ENCODE measurements around the gene ZBTB37. TPM values are rescaled to one million over a fixed set of nuclear protein-coding genes. Genes with fewer than 3 reads are reported as not detected.
A peak's percentile ranks its signal among the peaks of the same experiment; 100 is the strongest.
"Not testable (repeated sequence)": the region's sequence is repeated elsewhere in the genome, so short reads cannot be mapped to it uniquely, and the experiment has no call there.

The ZBTB37 gene
- total and polyA plus RNA-seq, 7 donors, result 1.0 to 8.2 (median 5.5) TPM

GRCh38 chr1:173860065-173860464 is 8.1 kb upstream of the ZBTB37 start:
- no peak for DNase-seq
- Histone ChIP-seq H3K4me3 (no peak overlapping the region), H3K9me3 (no peaks in the 10 kb centered on the region), H3K36me3 (ENCODE audit: insufficient read depth in 1 of 2, low read depth in 1 of 2) (peaks cover 4 to 100% of the 10 kb centered on the region in 2 donors), H3K4me1 (peaks cover 4% of the 10 kb centered on the region), H3K27ac (no peak overlapping the region), H3K27me3 (ENCODE audit: insufficient read depth in 3 of 3, low read length in 2 of 3) (no peaks in the 10 kb centered on the region)
- WGBS, 3 donors, result 91 to 97% (median 93%) methylated on average over 1 of the region's 1 CpG
- TF ChIP-seq CTCF (IDR thresholded peaks at IDR 0.05), result no peak
- intact Hi-C loops (cut with DNase I), result no loop called here
- ATAC-seq, result no peak

DNA sequence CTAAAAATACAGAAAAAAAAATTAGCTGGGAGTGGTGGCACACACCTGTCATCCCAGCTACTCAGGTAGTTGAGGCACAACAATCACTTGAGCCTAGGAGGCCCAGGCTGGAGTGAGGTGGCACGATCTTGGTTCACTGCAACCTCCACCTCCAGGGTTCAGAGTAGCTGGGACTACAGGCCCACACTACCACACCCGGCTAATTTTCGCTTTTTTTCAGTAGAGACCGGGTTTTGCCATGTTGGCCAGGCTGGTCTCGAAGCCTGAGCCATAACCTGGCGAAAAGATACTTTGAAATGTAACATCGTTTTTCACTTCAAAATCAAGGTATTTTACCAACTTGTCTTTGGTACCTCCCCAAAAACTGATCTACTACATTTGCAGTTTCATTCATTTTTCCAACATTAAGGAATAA is 6.4 kb upstream of the ZBTB37 start:
- H3K4me3 ChIP-seq, result no peak overlapping the region
- H3K9me3 ChIP-seq, result no peaks in the 10 kb centered on the region
- H3K27ac ChIP-seq, result no peak overlapping the region
- WGBS, 3 donors, result 92 to 98% (median 95%) methylated on average over 7 of the region's 7 CpGs
- no peaks in the 10 kb centered on the region for H3K27me3 ChIP-seq (ENCODE audit: insufficient read depth in 3 of 3, low read length in 2 of 3)
- DNase-seq (no peak), ATAC-seq (no peak)
- peaks cover 4 to 100% of the 10 kb centered on the region in 2 donors for H3K36me3 ChIP-seq (ENCODE audit: insufficient read depth in 1 of 2, low read depth in 1 of 2)
- TF ChIP-seq CTCF (IDR thresholded peaks at IDR 0.05), result no peak
- intact Hi-C loops (cut with DNase I), result no loop called here
- H3K4me1 ChIP-seq, result peaks cover 18% of the 10 kb centered on the region

- ATAC-seq; H3K9me3 ChIP-seq; H3K27ac ChIP-seq; DNase-seq; H3K4me3 ChIP-seq; H3K27me3 ChIP-seq (ENCODE audit: insufficient read depth in 3 of 3, low read length in 2 of 3); intact Hi-C loops (cut with DNase I): not testable (repeated sequence)
- Histone ChIP-seq H3K36me3 (ENCODE audit: insufficient read depth in 1 of 2, low read depth in 1 of 2) (peaks cover 4 to 97% of the 10 kb centered on the region in 2 donors), H3K4me1 (peaks cover 18% of the 10 kb centered on the region)
- 81 to 85% (median 81%) methylated on average over 13 of the region's 13 CpGs for WGBS, 3 donors
These were observed 5.9 kb upstream of the ZBTB37 start for GRCh38 chr1:173862146-173862768.

- Histone ChIP-seq H3K27ac (no peak overlapping the region), H3K4me1 (peaks cover 18% of the 10 kb centered on the region), H3K36me3 (ENCODE audit: insufficient read depth in 1 of 2, low read depth in 1 of 2) (peaks cover 4 to 91% of the 10 kb centered on the region in 2 donors), H3K4me3 (no peak overlapping the region), H3K9me3 (no peaks in the 10 kb centered on the region), H3K27me3 (ENCODE audit: insufficient read depth in 3 of 3, low read length in 2 of 3) (no peaks in the 10 kb centered on the region)
- intact Hi-C loops (cut with DNase I), result no loop called here
- 64 to 70% (median 68%) methylated on average over 8 of the region's 8 CpGs for WGBS, 3 donors
- no peak for TF ChIP-seq CTCF (IDR thresholded peaks at IDR 0.05)
- no peak for ATAC-seq
- DNase-seq, result no peak
These were observed 5.4 kb upstream of the ZBTB37 start for GRCh38 chr1:173862769-173863223.

GRCh38 chr1:173863224-173864161 is 4.7 kb upstream of the ZBTB37 start:
- DNase-seq, result no peak
- no peaks in the 10 kb centered on the region for H3K27me3 ChIP-seq (ENCODE audit: insufficient read depth in 3 of 3, low read length in 2 of 3)
- intact Hi-C loops (cut with DNase I), result no loop called here
- no peak for TF ChIP-seq CTCF (IDR thresholded peaks at IDR 0.05)
- peaks cover 18% of the 10 kb centered on the region for H3K4me1 ChIP-seq
- no peaks in the 10 kb centered on the region for H3K9me3 ChIP-seq
- H3K4me3 ChIP-seq, result peak overlapping the region; percentile 0
- H3K36me3 ChIP-seq (ENCODE audit: insufficient read depth in 1 of 2, low read depth in 1 of 2), result peaks cover 4 to 84% of the 10 kb centered on the region in 2 donors
- peak overlapping the region; percentile 13 for H3K27ac ChIP-seq
- no peak for ATAC-seq
